ENCODE measurements around the gene MT1E.
"Not testable (repeated sequence)": the region's sequence is repeated elsewhere in the genome, so short reads cannot be mapped to it uniquely, and the experiment has no call there.

Gene MT1E

GRCh38 chr16:56625140-56625942, at the start of gene MT1E:
Gene MT1E (plus strand): TSS chr16:56625781. CDS start chr16:56625852, 71 bp downstream.
- DNase-seq (ENCODE audit: low spot score), result peak; percentile 88

- no peak for DNase-seq (ENCODE audit: low spot score)
Observed at GRCh38 chr16:56576585-56577299, 48.8 kb upstream of the MT1E start.

- no peak for DNase-seq (ENCODE audit: low spot score)
Observed at GRCh38 chr16:56577300-56577625, 48.3 kb upstream of the MT1E start.

- DNase-seq (ENCODE audit: low spot score), result no peak
Observed at GRCh38 chr16:56580391-56581048, 45.1 kb upstream of the MT1E start.

- not testable (repeated sequence) for DNase-seq (ENCODE audit: low spot score)
Observed at GRCh38 chr16:56582911-56583310, 42.7 kb upstream of the MT1E start.

GRCh38 chr16:56583351-56584168, 42.0 kb upstream of the MT1E start:
- DNase-seq (ENCODE audit: low spot score), result no peak

GRCh38 chr16:56584276-56584675, 41.3 kb upstream of the MT1E start:
- DNase-seq (ENCODE audit: low spot score), result no peak

- no peak for DNase-seq (ENCODE audit: low spot score)
Observed at GRCh38 chr16:56588781-56589140, 36.8 kb upstream of the MT1E start.

GRCh38 chr16:56589141-56590039, 36.2 kb upstream of the MT1E start, which contains the start of gene MT3:
Gene MT3 (plus strand): TSS chr16:56589528. CDS start chr16:56589591, 63 bp downstream.
- DNase-seq (ENCODE audit: low spot score), result no peak

GRCh38 chr16:56591377-56592060, 34.1 kb upstream of the MT1E start:
- no peak for DNase-seq (ENCODE audit: low spot score)

GRCh38 chr16:56593573-56594291, 31.8 kb upstream of the MT1E start:
- DNase-seq (ENCODE audit: low spot score), result no peak

- DNase-seq (ENCODE audit: low spot score), result no peak
Observed at GRCh38 chr16:56594292-56594619, 31.3 kb upstream of the MT1E start.

GRCh38 chr16:56600398-56600999, 25.1 kb upstream of the MT1E start:
- DNase-seq (ENCODE audit: low spot score), result peak; percentile 88

- DNase-seq (ENCODE audit: low spot score), result no peak
Observed at GRCh38 chr16:56601325-56601724, 24.3 kb upstream of the MT1E start.

- DNase-seq (ENCODE audit: low spot score), result peak; percentile 66
Observed at GRCh38 chr16:56603589-56603988, 22.0 kb upstream of the MT1E start.

GRCh38 chr16:56604966-56605365, 20.6 kb upstream of the MT1E start:
- no peak for DNase-seq (ENCODE audit: low spot score)

- no peak for DNase-seq (ENCODE audit: low spot score)
Observed at GRCh38 chr16:56605475-56605874, 20.1 kb upstream of the MT1E start.

- peak; percentile 91 for DNase-seq (ENCODE audit: low spot score)
Observed at GRCh38 chr16:56606071-56606475, 19.5 kb upstream of the MT1E start.

GRCh38 chr16:56606476-56607108, 19.0 kb upstream of the MT1E start:
- peak; percentile 96 for DNase-seq (ENCODE audit: low spot score)

Data from RKO (cell line).